NT2/D1 (cell line): Measurements from ENCODE around the gene NFIA.

ENCODE experiments used
- YY1 ChIP-seq: IDR thresholded peaks from 2 replicates; pipeline ENCODE4 v1.6.1; 2011; ENCODE audit not compliant: insufficient read length, insufficient read depth
- ZNF274 ChIP-seq: IDR thresholded peaks from 2 replicates; pipeline ENCODE4 v1.6.1; 2011; ENCODE audit warnings: mild to moderate bottlenecking, low read depth, low read length

DNA sequence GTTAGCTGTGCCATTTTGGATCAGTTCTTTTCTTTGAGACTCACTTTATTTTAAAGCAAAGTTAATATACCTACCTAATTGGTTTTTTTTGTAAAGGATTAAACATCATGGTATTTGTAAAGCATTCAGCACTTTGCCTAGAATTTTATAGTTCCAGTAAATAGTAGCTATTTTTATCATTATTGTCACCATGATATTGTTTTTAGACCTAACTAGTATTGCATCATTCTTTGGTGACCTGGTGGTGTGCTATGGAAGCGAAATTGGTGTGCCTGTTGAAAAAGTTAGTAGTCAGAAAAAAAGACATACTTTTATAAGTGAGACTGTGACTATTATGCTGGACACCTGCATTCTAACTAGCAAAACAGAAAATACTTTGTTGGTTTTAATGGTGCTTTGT lies 81.0 kb downstream of the NFIA start:
- TF ChIP-seq YY1 = no peak
- TF ChIP-seq ZNF274 = no peak
